HCT116 (cell line): ENCODE measurements around the gene LRIT3. TPM values are rescaled to one million over a fixed set of nuclear protein-coding genes. Genes with fewer than 3 reads are reported as not detected.
A peak's percentile ranks its signal among the peaks of the same experiment; 100 is the strongest.

Source experiments
- ATAC-seq: fragments of 200-7000 bp; cut with Tn5 transposase; 2 replicates; pipeline ENCODE4 v1.9.1; 2020; ENCODE audit warnings: mild to moderate bottlenecking, moderate library complexity
- BruUV-seq: library from RNA; stranded (reverse); fragments of 400-500 nt; replicated peaks from 2 replicates; lab custom pipeline; 2021; lab: Mats Ljungman, UMichigan
- CTCF ChIA-PET: fragments of 300-600 bp; sonication (Branson Sonifier 250); formaldehyde crosslinking; loops from one replicate; lab custom pipeline; 2021; ENCODE audit warnings: antibody characterized with exemption; lab: Charles Lee
- POLR2A ChIA-PET: fragments of 300-600, 350-600 bp; sonication (Branson Sonifier 250); formaldehyde crosslinking; loops from one replicate; lab custom pipeline; 2021; ENCODE audit warnings: antibody characterized with exemption; lab: Charles Lee
- RAD21 ChIA-PET, 2 experiments: fragments of 300-600 bp; sonication (Branson Sonifier 250); formaldehyde crosslinking; loops; one replicate each; lab custom pipeline; 2023; ENCODE audit warnings: low total read pairs in 2 of 2; ENCODE audit not compliant: uncharacterized antibody in 2 of 2, unreplicated experiment in 2 of 2, low non-redundant PET in 1 of 2; lab: Charles Lee
- DNase-seq: peaks from one replicate; pipeline ENCODE4 v3.0.0-alpha.2; 2010; ENCODE audit warnings: low read depth, low spot score
- H2AFZ ChIP-seq: fragments of 200-600 bp; shearing (Covaris generic), sonication (generic); 2 replicates; pipeline ENCODE4 v1.6.1; 2017; ENCODE audit warnings: low read depth, mixed run types, mixed read lengths, antibody characterized with exemption, low read length; ENCODE audit not compliant: poor library complexity, severe bottlenecking
- H3K27ac ChIP-seq: 2 replicates; pipeline ENCODE4 v1.5.1; 2012; ENCODE audit warnings: low read depth, low read length
- H3K27me3 ChIP-seq: fragments of 200-600 bp; sonication (generic); 2 replicates; pipeline ENCODE4 v1.6.1; 2016; ENCODE audit warnings: mixed run types, low read length, mixed read lengths; ENCODE audit not compliant: insufficient read depth
- H3K36me3 ChIP-seq, 2 experiments: fragments of 200-500 bp in 1 of 2; fragments of 200-600 bp in 1 of 2; sonication (Bioruptor generic) in 1 of 2; sonication (generic) in 1 of 2; 2 replicates each; pipeline versions ENCODE4 v1.5.1 to v1.6.1; 2014 to 2016; ENCODE audit warnings: low read length in 2 of 2, inconsistent platforms in 1 of 2, mixed read lengths in 1 of 2, mixed run types in 1 of 2; ENCODE audit not compliant: insufficient read depth in 2 of 2, control insufficient read depth in 1 of 2
- H3K4me1 ChIP-seq, 2 experiments: fragments of 200-600 bp in 1 of 2; sonication (generic) in 1 of 2; 2 replicates each; pipeline versions ENCODE4 v1.5.1 to v1.6.1; 2012 to 2017; ENCODE audit warnings: low read length in 2 of 2, inconsistent platforms in 1 of 2, mild to moderate bottlenecking in 1 of 2, mixed read lengths in 1 of 2, mixed run types in 1 of 2, moderate library complexity in 1 of 2; ENCODE audit not compliant: insufficient read depth in 2 of 2, control insufficient read depth in 1 of 2
- H3K4me2 ChIP-seq: fragments of 200-600 bp; sonication (generic); 2 replicates; pipeline ENCODE4 v1.6.1; 2017; ENCODE audit warnings: mixed run types, low read length, mixed read lengths
- H3K4me3 ChIP-seq, 2 experiments: fragments of 200-600 bp in 1 of 2; sonication (generic) in 1 of 2; replicated peaks in 1 of 2; 2 replicates each; pipeline ENCODE4 v1.5.1; 2011 to 2016; ENCODE audit warnings: low read length in 2 of 2, control low read depth in 1 of 2, low read depth in 1 of 2, mild to moderate bottlenecking in 1 of 2, mixed read lengths in 1 of 2, mixed run types in 1 of 2
- H3K79me2 ChIP-seq: fragments of 200-600 bp; sonication (generic); 2 replicates; pipeline ENCODE4 v1.6.1; 2017; ENCODE audit warnings: mild to moderate bottlenecking, mixed run types, low read length, moderate library complexity, mixed read lengths; ENCODE audit not compliant: insufficient read depth
- H3K9ac ChIP-seq: fragments of 200-600 bp; sonication (generic); 2 replicates; pipeline ENCODE4 v1.6.1; 2016; ENCODE audit warnings: low read length, mixed read lengths
- H3K9me2 ChIP-seq: fragments of 200-600 bp; sonication (generic), shearing (Covaris generic); 2 replicates; pipeline ENCODE4 v1.6.1; 2017; ENCODE audit warnings: mixed run types, mild to moderate bottlenecking, moderate library complexity; ENCODE audit not compliant: insufficient read depth
- H3K9me3 ChIP-seq, 2 experiments: fragments of 200-500 bp in 1 of 2; fragments of 200-600 bp in 1 of 2; sonication (Bioruptor generic) in 1 of 2; sonication (generic) in 1 of 2; 2 replicates each; pipeline ENCODE4 v1.6.1; 2014 to 2017; ENCODE audit warnings: low read length in 2 of 2, mixed read lengths in 2 of 2, inconsistent platforms in 1 of 2, low read depth in 1 of 2, mild to moderate bottlenecking in 1 of 2, mixed run types in 1 of 2, moderate library complexity in 1 of 2; ENCODE audit not compliant: control insufficient read depth in 1 of 2, insufficient read depth in 1 of 2
- H4K20me1 ChIP-seq: fragments of 200-600 bp; sonication (generic), shearing (Covaris generic); 2 replicates; pipeline ENCODE4 v1.6.1; 2017; ENCODE audit warnings: mixed run types, mild to moderate bottlenecking, moderate library complexity; ENCODE audit not compliant: insufficient read depth
- CEBPB ChIP-seq: IDR thresholded peaks from 2 replicates; pipeline ENCODE4 v1.6.1; 2012; ENCODE audit warnings: low read depth
- EGR1 ChIP-seq: IDR thresholded peaks from 2 replicates; pipeline ENCODE4 v1.6.1; 2012; ENCODE audit warnings: low read depth
- ELF1 ChIP-seq: IDR thresholded peaks from 2 replicates; pipeline ENCODE4 v1.6.1; 2012; ENCODE audit warnings: low read depth, borderline replicate concordance
- JUND ChIP-seq: IDR thresholded peaks from 2 replicates; pipeline ENCODE4 v1.6.1; 2012
- POLR2A ChIP-seq: IDR thresholded peaks from 2 replicates; pipeline ENCODE4 v1.7.0; 2011; ENCODE audit warnings: borderline replicate concordance; ENCODE audit not compliant: insufficient read depth, insufficient read length; ENCODE audit errors: extremely low read depth
- RAD21 ChIP-seq: IDR thresholded peaks from 2 replicates; pipeline ENCODE4 v1.6.1; 2012; ENCODE audit warnings: low read depth, mild to moderate bottlenecking
- SRF ChIP-seq: IDR thresholded peaks from 2 replicates; pipeline ENCODE4 v1.6.1; 2012; ENCODE audit warnings: low read depth
- intact Hi-C: fragments of 100-400 bp; cut with micrococcal nuclease; formaldehyde crosslinking; loops from 2 replicates; pipeline ENCODE4 v1.10.0; 2022
- total RNA-seq: library from RNA; stranded (reverse); gene quantifications from one replicate; pipeline ENCODE4 v1.2.1, GENCODE V29; 2021; ENCODE audit not compliant: unreplicated experiment
- TF ChIP-seq, protein P1 (sequence below): IDR thresholded peaks from 2 replicates; pipeline ENCODE4 v1.6.1; 2012
- TF ChIP-seq, protein P2 (sequence below): IDR thresholded peaks from 2 replicates; pipeline ENCODE4 v1.6.1; 2012
- TF ChIP-seq, protein P3 (sequence below): IDR thresholded peaks from 2 replicates; pipeline ENCODE4 v1.6.1; 2011; ENCODE audit warnings: mild to moderate bottlenecking, low read length, moderate library complexity; ENCODE audit not compliant: insufficient replicate concordance; ENCODE audit errors: extremely low read depth

LRIT3 gene
- total RNA-seq, 1 experiment from 2014 or later, result 0.47 TPM

DNA sequence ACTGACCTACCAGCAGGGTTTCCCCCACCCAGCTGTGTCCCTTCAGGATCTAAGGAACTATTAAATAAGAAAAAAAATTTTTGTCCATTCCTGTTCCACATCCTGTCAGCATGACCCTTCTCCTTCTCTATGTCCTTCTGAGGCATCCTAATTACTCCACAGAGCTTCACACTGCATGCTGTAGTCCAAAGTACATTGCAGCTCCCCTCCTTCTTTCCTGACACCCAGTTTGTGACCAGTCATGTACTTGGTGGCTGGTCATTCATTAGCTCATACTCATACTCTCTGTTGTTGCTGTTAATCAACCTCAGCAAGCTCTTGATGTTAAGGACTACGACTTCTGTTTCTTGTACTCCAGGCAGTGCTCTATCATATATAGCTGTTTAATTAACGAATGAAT, 62.3 kb downstream of the LRIT3 start:
- H3K4me1 ChIP-seq, result peaks cover 4 to 8% of the 10 kb centered on the region in 2 experiments; a peak in 2 of 4 replicates
- no peak overlapping the region for H2AFZ ChIP-seq
- BruUV-seq, result no TSS peak
- ChIA-PET POLR2A (no interaction called here), CTCF (no interaction called here), RAD21 (no interaction called here)
- no peaks in the 10 kb centered on the region for H3K36me3 ChIP-seq
- intact Hi-C loops, result no loop called here
- H3K9ac ChIP-seq, result no peak overlapping the region
- H3K4me2 ChIP-seq, result no peak overlapping the region
- TF ChIP-seq JUND, result no peak
- no peak for TF ChIP-seq SRF
- TF ChIP-seq, protein P1, sequence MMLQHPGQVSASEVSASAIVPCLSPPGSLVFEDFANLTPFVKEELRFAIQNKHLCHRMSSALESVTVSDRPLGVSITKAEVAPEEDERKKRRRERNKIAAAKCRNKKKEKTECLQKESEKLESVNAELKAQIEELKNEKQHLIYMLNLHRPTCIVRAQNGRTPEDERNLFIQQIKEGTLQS, result no peak
- TF ChIP-seq POLR2A, result no peak
- TF ChIP-seq ELF1, result no peak
- TF ChIP-seq, protein P2, sequence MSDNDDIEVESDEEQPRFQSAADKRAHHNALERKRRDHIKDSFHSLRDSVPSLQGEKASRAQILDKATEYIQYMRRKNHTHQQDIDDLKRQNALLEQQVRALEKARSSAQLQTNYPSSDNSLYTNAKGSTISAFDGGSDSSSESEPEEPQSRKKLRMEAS, result no peak
- no peak overlapping the region for H3K4me3 ChIP-seq
- no peaks in the 10 kb centered on the region for H3K9me3 ChIP-seq
- no peaks in the 10 kb centered on the region for H3K27me3 ChIP-seq
- H3K9me2 ChIP-seq, result no peaks in the 10 kb centered on the region
- ATAC-seq, result no peak
- DNase-seq, result no peak
- H4K20me1 ChIP-seq, result no peaks in the 10 kb centered on the region
- no peaks in the 10 kb centered on the region for H3K79me2 ChIP-seq
- no peak overlapping the region for H3K27ac ChIP-seq

DNA sequence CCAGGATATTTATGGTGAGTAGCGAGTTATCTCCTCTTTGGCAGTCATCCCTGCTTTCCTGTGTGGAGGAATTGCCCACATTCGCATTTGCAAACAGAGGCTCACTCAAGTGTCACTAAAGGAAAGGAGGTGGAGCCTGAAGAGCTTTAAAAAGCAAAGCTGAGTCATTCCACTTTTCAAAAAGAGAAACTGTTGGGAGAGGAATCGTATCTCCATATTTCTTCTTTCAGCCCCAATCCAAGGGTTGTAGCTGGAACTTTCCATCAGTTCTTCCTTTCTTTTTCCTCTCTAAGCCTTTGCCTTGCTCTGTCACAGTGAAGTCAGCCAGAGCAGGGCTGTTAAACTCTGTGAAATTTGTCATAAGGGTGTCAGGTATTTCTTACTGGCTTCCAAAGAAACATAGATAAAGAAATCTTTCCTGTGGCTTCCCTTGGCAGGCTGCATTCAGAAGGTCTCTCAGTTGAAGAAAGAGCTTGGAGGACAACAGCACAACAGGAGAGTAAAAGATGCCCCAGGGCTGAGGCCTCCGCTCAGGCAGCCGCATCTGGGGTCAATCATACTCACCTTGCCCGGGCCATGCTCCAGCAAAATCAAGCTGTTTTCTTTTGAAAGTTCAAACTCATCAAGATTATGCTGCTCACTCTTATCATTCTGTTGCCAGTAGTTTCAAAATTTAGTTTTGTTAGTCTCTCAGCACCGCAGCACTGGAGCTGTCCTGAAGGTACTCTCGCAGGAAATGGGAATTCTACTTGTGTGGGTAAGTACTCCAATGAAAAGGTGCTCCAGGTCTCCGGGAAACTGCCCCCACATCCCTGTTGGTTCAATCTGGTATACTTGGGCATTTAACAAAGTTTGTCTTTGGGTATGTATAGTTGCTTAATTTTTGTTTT, 65.0 kb downstream of the LRIT3 start, which contains the start of gene EGF:
Gene EGF, plus strand, starts transcription at position 178 of the 890 bp plus-strand sequence. Its CDS starts 453 bp downstream, at position 631.
- no peak for DNase-seq
- H2AFZ ChIP-seq, result peak within 1 kb of the TSS; percentile 8
- peak within 1 kb of the TSS; percentile 43 for H3K4me2 ChIP-seq
- no TSS peak for BruUV-seq
- no peaks in the 10 kb centered on the region for H3K27me3 ChIP-seq
- H3K4me3 ChIP-seq, result no peak within 1 kb of the TSS
- TF ChIP-seq ELF1 (no peak), RAD21 (no peak), CEBPB (no peak), EGR1 (no peak)
- TF ChIP-seq, protein P3, sequence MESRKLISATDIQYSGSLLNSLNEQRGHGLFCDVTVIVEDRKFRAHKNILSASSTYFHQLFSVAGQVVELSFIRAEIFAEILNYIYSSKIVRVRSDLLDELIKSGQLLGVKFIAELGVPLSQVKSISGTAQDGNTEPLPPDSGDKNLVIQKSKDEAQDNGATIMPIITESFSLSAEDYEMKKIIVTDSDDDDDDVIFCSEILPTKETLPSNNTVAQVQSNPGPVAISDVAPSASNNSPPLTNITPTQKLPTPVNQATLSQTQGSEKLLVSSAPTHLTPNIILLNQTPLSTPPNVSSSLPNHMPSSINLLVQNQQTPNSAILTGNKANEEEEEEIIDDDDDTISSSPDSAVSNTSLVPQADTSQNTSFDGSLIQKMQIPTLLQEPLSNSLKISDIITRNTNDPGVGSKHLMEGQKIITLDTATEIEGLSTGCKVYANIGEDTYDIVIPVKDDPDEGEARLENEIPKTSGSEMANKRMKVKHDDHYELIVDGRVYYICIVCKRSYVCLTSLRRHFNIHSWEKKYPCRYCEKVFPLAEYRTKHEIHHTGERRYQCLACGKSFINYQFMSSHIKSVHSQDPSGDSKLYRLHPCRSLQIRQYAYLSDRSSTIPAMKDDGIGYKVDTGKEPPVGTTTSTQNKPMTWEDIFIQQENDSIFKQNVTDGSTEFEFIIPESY, result no peak
- TF ChIP-seq, protein P2, result no peak
- no peaks in the 10 kb centered on the region for H3K9me3 ChIP-seq
- H3K4me1 ChIP-seq, result peaks cover 4 to 8% of the 10 kb centered on the region in 2 experiments; a peak in 2 of 4 replicates
- ATAC-seq, result no peak
- no peaks in the 10 kb centered on the region for H4K20me1 ChIP-seq
- intact Hi-C loops, result no loop called here
- H3K9me2 ChIP-seq, result no peaks in the 10 kb centered on the region
- H3K9ac ChIP-seq, result no peak within 1 kb of the TSS
- no peaks in the 10 kb centered on the region for H3K36me3 ChIP-seq
- H3K79me2 ChIP-seq, result no peaks in the 10 kb centered on the region
- ChIA-PET POLR2A (no interaction called here), RAD21 (no interaction called here), CTCF (no interaction called here)
- H3K27ac ChIP-seq, result no peak within 1 kb of the TSS
